IMR-90 (cell line): ENCODE measurements around the gene MRFAP1L1. TPM values are rescaled to one million over a fixed set of nuclear protein-coding genes. Genes with fewer than 3 reads are reported as not detected.

Experiments used
- ATAC-seq: fragments of 200-7000 bp; cut with Tn5 transposase; 2 replicates; pipeline ENCODE4 v1.9.1; 2020; ENCODE audit warnings: low read depth, mild to moderate bottlenecking, moderate library complexity
- BruUV-seq: library from RNA; stranded (reverse); fragments of 400-500 nt; replicated peaks from 2 replicates; lab custom pipeline; 2021; lab: Mats Ljungman, UMichigan
- CTCF ChIA-PET: fragments of 300-600 bp; formaldehyde crosslinking; extraction: SDS; loops from one replicate; lab custom pipeline; 2021; ENCODE audit warnings: antibody characterized with exemption; lab: Yijun Ruan, JAX
- POLR2A ChIA-PET: fragments of 300-600 bp; sonication (Branson Sonifier 250); formaldehyde crosslinking; loops from one replicate; lab custom pipeline; 2022; ENCODE audit warnings: antibody characterized with exemption; ENCODE audit not compliant: unreplicated experiment; lab: Charles Lee
- DNase-seq: peaks from one replicate; pipeline ENCODE4 v3.0.0; 2013
- H2AFZ ChIP-seq: replicated peaks from 2 replicates; pipeline ENCODE3; 2013; ENCODE audit warnings: low read length, mild to moderate bottlenecking; ENCODE audit not compliant: poor library complexity
- H2AK5ac ChIP-seq: 2 replicates; pipeline ENCODE4 v1.6.1; 2013; ENCODE audit warnings: low read depth, low read length, inconsistent platforms
- H2AK9ac ChIP-seq: replicated peaks from 2 replicates; pipeline ENCODE3; 2013; ENCODE audit warnings: mild to moderate bottlenecking, low read depth, low read length, moderate library complexity; ENCODE audit not compliant: poor library complexity
- H2BK120ac ChIP-seq: 2 replicates; pipeline ENCODE4 v1.6.1; 2013; ENCODE audit warnings: low read depth, low read length, inconsistent platforms
- H2BK15ac ChIP-seq: 3 replicates; pipeline ENCODE4 v1.6.1; 2013; ENCODE audit warnings: low read depth, low read length, inconsistent platforms
- H2BK20ac ChIP-seq: 2 replicates; pipeline ENCODE4 v1.6.1; 2013; ENCODE audit warnings: low read depth, mild to moderate bottlenecking, inconsistent platforms, low read length, moderate library complexity
- H2BK5ac ChIP-seq: 2 replicates; pipeline ENCODE4 v1.6.1; 2013; ENCODE audit warnings: mild to moderate bottlenecking, low read depth, low read length, inconsistent platforms; ENCODE audit not compliant: poor library complexity, severe bottlenecking
- H3K14ac ChIP-seq: replicated peaks from 2 replicates; pipeline ENCODE4 v1.6.1; 2013; ENCODE audit warnings: low read depth, low read length, inconsistent platforms
- H3K18ac ChIP-seq: 2 replicates; pipeline ENCODE4 v1.6.1; 2013; ENCODE audit warnings: low read depth, low read length, control low read depth
- H3K23ac ChIP-seq: 2 replicates; pipeline ENCODE4 v1.6.1; 2013; ENCODE audit warnings: low read depth, low read length, inconsistent platforms
- H3K27ac ChIP-seq: 2 replicates; pipeline ENCODE4 v1.5.1; 2013; ENCODE audit warnings: mild to moderate bottlenecking, control low read depth, low read length; ENCODE audit not compliant: insufficient read depth
- H3K27me3 ChIP-seq: 2 replicates; pipeline ENCODE4 v1.6.1; 2013; ENCODE audit warnings: low read length; ENCODE audit not compliant: control insufficient read depth, insufficient read depth
- H3K36me3 ChIP-seq: 2 replicates; pipeline ENCODE4 v1.6.1; 2013; ENCODE audit warnings: low read length, mixed read lengths; ENCODE audit not compliant: control insufficient read depth, insufficient read depth
- H3K4ac ChIP-seq: 2 replicates; pipeline ENCODE4 v1.6.1; 2013; ENCODE audit warnings: low read depth, low read length, inconsistent platforms
- H3K4me1 ChIP-seq: 2 replicates; pipeline ENCODE4 v1.6.1; 2013; ENCODE audit warnings: low read length, mixed read lengths; ENCODE audit not compliant: control insufficient read depth, insufficient read depth
- H3K4me2 ChIP-seq: 2 replicates; pipeline ENCODE4 v1.6.1; 2013; ENCODE audit warnings: low read depth, mild to moderate bottlenecking, control low read depth, low read length, moderate library complexity
- H3K4me3 ChIP-seq: 2 replicates; pipeline ENCODE4 v1.5.1; 2013; ENCODE audit warnings: low read depth, mild to moderate bottlenecking, control low read depth, low read length, moderate library complexity; ENCODE audit not compliant: insufficient read depth
- H3K56ac ChIP-seq: 2 replicates; pipeline ENCODE4 v1.6.1; 2013; ENCODE audit warnings: low read length, inconsistent platforms; ENCODE audit not compliant: insufficient read depth; ENCODE audit errors: extremely low read depth
- H3K79me1 ChIP-seq, 2 experiments: 2 replicates each; pipeline ENCODE4 v1.6.1; 2013; ENCODE audit warnings: low read length in 2 of 2, inconsistent platforms in 1 of 2, low read depth in 1 of 2
- H3K9ac ChIP-seq: 2 replicates; pipeline ENCODE4 v1.6.1; 2013; ENCODE audit warnings: low read depth, low read length, control low read depth
- H3K9me1 ChIP-seq: 2 replicates; pipeline ENCODE4 v1.6.1; 2013; ENCODE audit warnings: low read length, inconsistent platforms; ENCODE audit not compliant: insufficient read depth
- H3K9me3 ChIP-seq: 2 replicates; pipeline ENCODE4 v1.6.1; 2013; ENCODE audit warnings: low read length; ENCODE audit not compliant: control insufficient read depth, insufficient read depth
- H4K20me1 ChIP-seq: 2 replicates; pipeline ENCODE4 v1.6.1; 2013; ENCODE audit warnings: low read length, inconsistent platforms; ENCODE audit not compliant: insufficient read depth
- H4K5ac ChIP-seq: 2 replicates; pipeline ENCODE4 v1.6.1; 2013; ENCODE audit warnings: mild to moderate bottlenecking, low read depth, low read length, control low read depth
- H4K8ac ChIP-seq, 2 experiments: 2 replicates each; pipeline ENCODE4 v1.6.1; 2013; ENCODE audit warnings: low read depth in 2 of 2, low read length in 2 of 2, control low read depth in 1 of 2, inconsistent platforms in 1 of 2
- H4K91ac ChIP-seq: 2 replicates; pipeline ENCODE4 v1.6.1; 2013; ENCODE audit warnings: low read depth, low read length, inconsistent platforms; ENCODE audit not compliant: insufficient read depth
- BHLHE40 ChIP-seq: fragments of 150-350 bp; IDR thresholded peaks from 2 replicates; pipeline ENCODE4 v1.6.1; 2016; ENCODE audit warnings: mild to moderate bottlenecking, low read depth, low read length
- CEBPB ChIP-seq: IDR thresholded peaks from 2 replicates; pipeline ENCODE4 v1.6.1; 2012; ENCODE audit warnings: low read depth, low read length, improper control_type of control experiment
- CHD1 ChIP-seq: IDR thresholded peaks from 2 replicates; pipeline ENCODE4 v1.6.1; 2012; ENCODE audit warnings: low read depth, low read length, improper control_type of control experiment
- CTCF ChIP-seq: conservative IDR thresholded peaks from 2 replicates; pipeline ENCODE4 v1.5.1; 2012; ENCODE audit warnings: mild to moderate bottlenecking, low read depth, low read length, improper control_type of control experiment
- ELK1 ChIP-seq: fragments of 150-350 bp; IDR thresholded peaks from 2 replicates; pipeline ENCODE4 v1.6.1; 2016; ENCODE audit warnings: low read depth, mild to moderate bottlenecking, low read length, moderate library complexity, borderline replicate concordance
- FOS ChIP-seq: fragments of 150-350 bp; IDR thresholded peaks from 2 replicates; pipeline ENCODE4 v1.6.1; 2016; ENCODE audit warnings: low read depth, low read length
- MAFK ChIP-seq: IDR thresholded peaks from 2 replicates; pipeline ENCODE4 v1.6.1; 2012; ENCODE audit warnings: low read depth, low read length, improper control_type of control experiment
- MAZ ChIP-seq: IDR thresholded peaks from 2 replicates; pipeline ENCODE4 v1.6.1; 2012; ENCODE audit warnings: low read depth, mild to moderate bottlenecking, low read length, improper control_type of control experiment, moderate library complexity, borderline replicate concordance
- MXI1 ChIP-seq: IDR thresholded peaks from 2 replicates; pipeline ENCODE4 v1.6.1; 2012; ENCODE audit warnings: low read depth, mild to moderate bottlenecking, low read length, moderate library complexity, borderline replicate concordance
- NFE2L2 ChIP-seq: fragments of 150-350 bp; IDR thresholded peaks from 2 replicates; pipeline ENCODE4 v1.6.1; 2016; ENCODE audit warnings: low read depth, mild to moderate bottlenecking, low read length
- POLR2A ChIP-seq: IDR thresholded peaks from 2 replicates; pipeline ENCODE4 v1.6.1; 2012; ENCODE audit warnings: mild to moderate bottlenecking, low read depth, low read length
- RAD21 ChIP-seq: IDR thresholded peaks from 2 replicates; pipeline ENCODE4 v1.6.1; 2012; ENCODE audit warnings: low read length, improper control_type of control experiment
- RCOR1 ChIP-seq: IDR thresholded peaks from 2 replicates; pipeline ENCODE4 v1.6.1; 2012; ENCODE audit warnings: mild to moderate bottlenecking, low read length, improper control_type of control experiment; ENCODE audit not compliant: insufficient replicate concordance
- RFX5 ChIP-seq: IDR thresholded peaks from 2 replicates; pipeline ENCODE4 v1.8.0; 2012; ENCODE audit warnings: low read depth, mild to moderate bottlenecking, low read length, moderate library complexity
- SMC3 ChIP-seq: fragments of 150-350 bp; IDR thresholded peaks from 2 replicates; pipeline ENCODE4 v1.6.1; 2016; ENCODE audit warnings: low read depth, mild to moderate bottlenecking, antibody characterized with exemption, low read length, moderate library complexity
- USF2 ChIP-seq: fragments of 150-350 bp; IDR thresholded peaks from 2 replicates; pipeline ENCODE4 v1.6.1; 2017; ENCODE audit warnings: mild to moderate bottlenecking, antibody characterized with exemption, low read length, low read depth
- WGBS, 2 experiments: methylation state at CpG; one replicate each; pipeline versions ENCODE4 v1.1.5 to v1.1.7; 2013; ENCODE audit warnings: missing lambda C conversion rate in 2 of 2; ENCODE audit not compliant: insufficient read length in 1 of 2; ENCODE audit errors: extremely low coverage in 2 of 2; 5-methylcytosine and 5-hydroxymethylcytosine counted together
- dilution Hi-C: fragments of 300-500 bp; cut with HindIII; formaldehyde crosslinking; loops from one replicate; pipeline ENCODE4 v1.14.3; 2018; ENCODE audit warnings: low sequenced_read_pairs; ENCODE audit not compliant: unreplicated experiment
- in situ Hi-C: fragments of 300-500 bp; cut with MboI; formaldehyde crosslinking; loops from 3 replicates; pipeline ENCODE4 v1.14.3; 2019; ENCODE audit warnings: low sequenced_read_pairs, inconsistent platforms, mixed read lengths
- intact Hi-C: fragments of 100-400 bp; cut with micrococcal nuclease; formaldehyde crosslinking; loops from 2 replicates; pipeline ENCODE4 v1.10.0; 2022
- polyA plus RNA-seq, 3 experiments: library from polyadenylated mRNA; depleted of rRNA; stranded (reverse); fragments of >200 nt; gene quantifications; 2 replicates each; pipeline ENCODE4 v1.2.3, GENCODE V29; 2012; ENCODE audit warnings: low replicate concordance in 1 of 3
- total RNA-seq: library from RNA; depleted of rRNA; stranded (reverse); fragments of >200 nt; gene quantifications from 2 replicates; pipeline ENCODE4 v1.2.3, GENCODE V29; 2012

Gene MRFAP1L1
- total and polyA plus RNA-seq, 2 of the 4 experiments (the other 2 are of a cell fraction): 31.7 to 47.0 TPM

GRCh38 chr4:6753103-6753560 is 43.5 kb upstream of the MRFAP1L1 start:
- no peak overlapping the region for H3K23ac ChIP-seq
- H3K18ac ChIP-seq: no peak overlapping the region
- H3K4me2 ChIP-seq: no peak overlapping the region
- no peak overlapping the region for H4K8ac ChIP-seq
- ChIA-PET CTCF (no interaction called here), POLR2A (no interaction called here)
- DNase-seq: no peak
- no peak overlapping the region for H3K14ac ChIP-seq
- no peak overlapping the region for H2AFZ ChIP-seq
- H3K56ac ChIP-seq: no peak overlapping the region
- no peak overlapping the region for H2AK9ac ChIP-seq
- H3K36me3 ChIP-seq: no peaks in the 10 kb centered on the region
- no peak overlapping the region for H2BK120ac ChIP-seq
- no peak overlapping the region for H3K9ac ChIP-seq
- no peaks in the 10 kb centered on the region for H3K9me3 ChIP-seq
- H4K20me1 ChIP-seq: no peaks in the 10 kb centered on the region
- dilution Hi-C loops: no loop called here
- TF ChIP-seq SMC3 (no peak), POLR2A (no peak), CHD1 (no peak), RFX5 (no peak), USF2 (no peak), CEBPB (no peak), NFE2L2 (no peak), MAZ (no peak), CTCF (no peak), RCOR1 (no peak), ELK1 (no peak), FOS (no peak), MAFK (no peak), RAD21 (no peak), BHLHE40 (no peak), MXI1 (no peak)
- H2BK15ac ChIP-seq: no peak overlapping the region
- no peaks in the 10 kb centered on the region for H3K79me1 ChIP-seq
- no peak overlapping the region for H3K4me3 ChIP-seq
- no peak overlapping the region for H2AK5ac ChIP-seq
- in situ Hi-C loops: no loop called here
- no peak overlapping the region for H3K27ac ChIP-seq
- 81% methylated on average over 11 of the region's 18 CpGs; no CpG with 5 or more reads in 1 of the 2 experiments for WGBS, 2 experiments
- ATAC-seq: no peak
- no TSS peak for BruUV-seq
- H2BK20ac ChIP-seq: no peak overlapping the region
- H3K27me3 ChIP-seq: no peaks in the 10 kb centered on the region
- intact Hi-C loops: no loop called here
- H3K4ac ChIP-seq: no peak overlapping the region
- no peaks in the 10 kb centered on the region; the same call in 1 of the 2 replicates for H3K9me1 ChIP-seq
- H2BK5ac ChIP-seq: no peak overlapping the region
- no peak overlapping the region for H4K91ac ChIP-seq
- H3K4me1 ChIP-seq: peaks cover 8% of the 10 kb centered on the region
- H4K5ac ChIP-seq: no peak overlapping the region
